ENCODE measurements around the gene SLC24A3. TPM values are rescaled to one million over a fixed set of nuclear protein-coding genes. Genes with fewer than 3 reads are reported as not detected.

Gene SLC24A3
- total and polyA plus RNA-seq, 2 experiments from 2014 or later = 0.81 to 2.5 TPM

GRCh38 chr20:19289451-19289850 lies 77.0 kb downstream of the SLC24A3 start:
- H3K9me3 Mint-ChIP-seq = no peaks in the 10 kb centered on the region; the same call in 2 of the 3 replicates
- peaks cover 5% of the 10 kb centered on the region; the same call in 2 of the 3 replicates for H3K4me1 Mint-ChIP-seq
- no peak overlapping the region for H3K27ac Mint-ChIP-seq
- no peak for DNase-seq (ENCODE audit: low spot score)
- Histone ChIP-seq H3K9me2 (ENCODE audit: insufficient read depth) (no peaks in the 10 kb centered on the region), H3K79me2 (replicated peaks; ENCODE audit: insufficient read depth) (no peaks in the 10 kb centered on the region), H3F3A (replicated peaks; ENCODE audit: low read depth) (no peaks in the 10 kb centered on the region), H3K4me2 (no peak overlapping the region), H3K27me3 (ENCODE audit: insufficient read depth) (no peaks in the 10 kb centered on the region), H3K4me3 (no peak overlapping the region), H3K4me1 (ENCODE audit: insufficient read depth) (no peaks in the 10 kb centered on the region), H3K27ac (ENCODE audit: low read depth) (no peak overlapping the region), H4K20me1 (replicated peaks; ENCODE audit: insufficient read depth) (no peaks in the 10 kb centered on the region), H2AFZ (no peak overlapping the region), H3K36me3 (ENCODE audit: insufficient read depth) (no peaks in the 10 kb centered on the region)
- no peak for ATAC-seq
- H3K27me3 Mint-ChIP-seq (ENCODE audit: insufficient read depth, low read depth, poor library complexity) = no peaks in the 10 kb centered on the region
- H3K4me3 Mint-ChIP-seq = no peak overlapping the region
- no peak for TF ChIP-seq NANOG (IDR thresholded peaks at IDR 0.05; ENCODE audit: borderline replicate concordance)
- no peaks in the 10 kb centered on the region; the same call in 2 of the 3 replicates for H3K36me3 Mint-ChIP-seq (ENCODE audit: low read depth)

- Histone ChIP-seq H3F3A (replicated peaks; ENCODE audit: low read depth) (no peaks in the 10 kb centered on the region), H4K20me1 (replicated peaks; ENCODE audit: insufficient read depth) (no peaks in the 10 kb centered on the region), H3K27ac (ENCODE audit: low read depth) (no peak overlapping the region), H3K27me3 (ENCODE audit: insufficient read depth) (no peaks in the 10 kb centered on the region), H2AFZ (no peak overlapping the region), H3K4me3 (no peak overlapping the region), H3K36me3 (ENCODE audit: insufficient read depth) (no peaks in the 10 kb centered on the region), H3K4me2 (no peak overlapping the region), H3K79me2 (replicated peaks; ENCODE audit: insufficient read depth) (no peaks in the 10 kb centered on the region), H3K4me1 (ENCODE audit: insufficient read depth) (no peaks in the 10 kb centered on the region), H3K9me2 (ENCODE audit: insufficient read depth) (no peaks in the 10 kb centered on the region)
- no peak for DNase-seq (ENCODE audit: low spot score)
- Mint-ChIP-seq H3K4me1 (peaks cover 5% of the 10 kb centered on the region; the same call in 2 of the 3 replicates), H3K36me3 (ENCODE audit: low read depth) (no peaks in the 10 kb centered on the region; the same call in 2 of the 3 replicates), H3K4me3 (no peak overlapping the region), H3K9me3 (no peaks in the 10 kb centered on the region; the same call in 2 of the 3 replicates), H3K27ac (no peak overlapping the region), H3K27me3 (ENCODE audit: insufficient read depth, low read depth, poor library complexity) (no peaks in the 10 kb centered on the region)
- ATAC-seq = no peak
- TF ChIP-seq ZNF331 (CRISPR knock-in tag; IDR thresholded peaks at IDR 0.05; ENCODE audit: low read depth) (no peak), POLR2AphosphoS5 (IDR thresholded peaks at IDR 0.05; ENCODE audit: low read depth) (no peak), ETS1 (IDR thresholded peaks at IDR 0.05) (no peak), EZH2 (IDR thresholded peaks at IDR 0.05; ENCODE audit: low read depth, unreplicated experiment) (no peak), CTCF (conservative IDR thresholded peaks at IDR 0.05; ENCODE audit: low read depth in 2 of 2) (no peak), REST (IDR thresholded peaks at IDR 0.05; ENCODE audit: unreplicated experiment) (no peak), CREB1 (CRISPR knock-in tag; IDR thresholded peaks at IDR 0.05; ENCODE audit: low read depth) (no peak), NANOG (IDR thresholded peaks at IDR 0.05; ENCODE audit: borderline replicate concordance) (no peak)
Measured at GRCh38 chr20:19291024-19291817, 78.8 kb downstream of the SLC24A3 start.
